NB4 (cell line): ENCODE measurements around the gene TOMM5.

Experiments
- DNase-seq: peaks from one replicate; pipeline ENCODE4 v3.0.0; 2010; ENCODE audit warnings: low read depth
- H3K4me3 ChIP-seq: one replicate; pipeline ENCODE4 v1.5.1; 2011; ENCODE audit warnings: mild to moderate bottlenecking, low read depth, low read length, moderate library complexity
- MYC ChIP-seq: IDR thresholded peaks from 2 replicates; pipeline ENCODE4 v1.6.1; 2011; ENCODE audit warnings: low read depth, low read length
- POLR2A ChIP-seq: IDR thresholded peaks from 2 replicates; pipeline ENCODE4 v1.6.1; 2011; ENCODE audit warnings: mild to moderate bottlenecking; ENCODE audit not compliant: insufficient read length; ENCODE audit errors: extremely low read depth
- TF ChIP-seq, protein P1 (sequence below): IDR thresholded peaks from 2 replicates; pipeline ENCODE4 v1.6.1; 2011; ENCODE audit warnings: low read depth, low read length
- TF ChIP-seq, protein P2 (sequence below): IDR thresholded peaks from one replicate; pipeline ENCODE4 v1.5.1; 2012; ENCODE audit warnings: low read depth, low read length

Gene TOMM5

DNA sequence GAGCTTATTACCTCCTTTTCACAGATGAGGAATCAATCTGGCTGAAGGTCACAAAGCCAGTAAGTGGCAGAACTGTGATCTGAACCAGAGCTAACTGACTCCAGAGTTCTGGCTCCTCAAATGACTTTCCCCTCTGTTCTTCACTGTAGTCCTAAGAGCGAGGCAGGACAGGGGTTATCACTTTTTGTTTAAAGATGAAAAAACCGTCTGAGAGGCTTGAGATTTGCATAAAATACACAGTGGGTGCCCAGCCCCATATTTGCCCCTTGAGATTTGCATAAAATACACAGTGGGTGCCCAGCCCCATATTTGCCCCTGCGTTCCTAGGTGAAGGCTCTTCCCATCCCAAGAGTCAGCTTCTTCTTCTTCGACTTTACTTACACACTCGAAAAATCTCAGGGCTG lies 16.9 kb downstream of the TOMM5 start:
- no peak for DNase-seq
- TF ChIP-seq, protein P1, sequence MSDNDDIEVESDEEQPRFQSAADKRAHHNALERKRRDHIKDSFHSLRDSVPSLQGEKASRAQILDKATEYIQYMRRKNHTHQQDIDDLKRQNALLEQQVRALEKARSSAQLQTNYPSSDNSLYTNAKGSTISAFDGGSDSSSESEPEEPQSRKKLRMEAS, result no peak
- no peak overlapping the region for H3K4me3 ChIP-seq

DNA sequence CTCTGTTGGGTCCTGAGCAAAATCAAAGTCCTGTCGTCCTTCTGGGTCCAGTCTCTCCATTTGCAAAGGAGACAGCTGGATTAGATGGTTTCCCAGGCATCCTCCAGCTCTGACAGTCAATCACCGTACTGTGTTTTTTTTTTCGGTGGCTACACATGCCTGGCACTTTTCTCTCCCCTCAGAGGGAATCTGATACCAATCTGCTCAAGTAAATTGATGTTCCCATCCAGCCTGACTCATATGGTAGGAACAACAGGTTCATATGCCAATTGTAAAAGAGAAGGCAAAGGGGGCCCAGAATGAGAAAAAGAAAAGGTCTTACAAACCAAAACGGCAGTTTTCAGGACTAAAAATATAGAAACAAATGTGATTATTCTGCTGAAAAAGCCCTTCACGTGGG lies 17.4 kb downstream of the TOMM5 start:
- TF ChIP-seq, protein P2, sequence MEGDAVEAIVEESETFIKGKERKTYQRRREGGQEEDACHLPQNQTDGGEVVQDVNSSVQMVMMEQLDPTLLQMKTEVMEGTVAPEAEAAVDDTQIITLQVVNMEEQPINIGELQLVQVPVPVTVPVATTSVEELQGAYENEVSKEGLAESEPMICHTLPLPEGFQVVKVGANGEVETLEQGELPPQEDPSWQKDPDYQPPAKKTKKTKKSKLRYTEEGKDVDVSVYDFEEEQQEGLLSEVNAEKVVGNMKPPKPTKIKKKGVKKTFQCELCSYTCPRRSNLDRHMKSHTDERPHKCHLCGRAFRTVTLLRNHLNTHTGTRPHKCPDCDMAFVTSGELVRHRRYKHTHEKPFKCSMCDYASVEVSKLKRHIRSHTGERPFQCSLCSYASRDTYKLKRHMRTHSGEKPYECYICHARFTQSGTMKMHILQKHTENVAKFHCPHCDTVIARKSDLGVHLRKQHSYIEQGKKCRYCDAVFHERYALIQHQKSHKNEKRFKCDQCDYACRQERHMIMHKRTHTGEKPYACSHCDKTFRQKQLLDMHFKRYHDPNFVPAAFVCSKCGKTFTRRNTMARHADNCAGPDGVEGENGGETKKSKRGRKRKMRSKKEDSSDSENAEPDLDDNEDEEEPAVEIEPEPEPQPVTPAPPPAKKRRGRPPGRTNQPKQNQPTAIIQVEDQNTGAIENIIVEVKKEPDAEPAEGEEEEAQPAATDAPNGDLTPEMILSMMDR, result no peak
- TF ChIP-seq, protein P1, result no peak
- DNase-seq, result no peak
- no peak overlapping the region for H3K4me3 ChIP-seq

DNA sequence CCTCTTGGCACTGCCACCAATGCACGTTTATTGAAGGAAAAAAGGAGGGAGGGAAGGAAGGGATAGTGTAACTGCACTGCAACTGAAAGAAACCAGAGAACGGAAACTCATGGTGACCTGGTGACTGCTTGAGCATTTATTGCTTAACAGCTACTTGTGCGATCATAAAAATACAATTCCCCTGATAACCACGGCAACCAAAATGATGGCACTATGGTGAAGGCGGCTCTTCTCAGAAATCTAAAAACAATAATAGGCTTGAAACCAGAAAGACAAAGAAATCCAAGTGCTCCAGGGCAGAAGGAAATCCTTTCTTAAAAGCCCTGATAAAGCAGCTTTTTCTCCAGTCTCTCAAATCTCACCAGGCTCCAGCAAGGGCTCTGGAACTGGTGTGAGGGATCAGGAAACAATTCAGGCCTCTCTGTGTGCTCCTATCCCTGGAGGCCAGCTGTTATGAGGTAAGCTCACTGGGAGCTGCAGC lies 18.1 kb downstream of the TOMM5 start:
- H3K4me3 ChIP-seq, result no peak overlapping the region
- DNase-seq, result no peak
- TF ChIP-seq POLR2A (no peak), MYC (no peak)
- TF ChIP-seq, protein P2, result no peak
- TF ChIP-seq, protein P1, result no peak

DNA sequence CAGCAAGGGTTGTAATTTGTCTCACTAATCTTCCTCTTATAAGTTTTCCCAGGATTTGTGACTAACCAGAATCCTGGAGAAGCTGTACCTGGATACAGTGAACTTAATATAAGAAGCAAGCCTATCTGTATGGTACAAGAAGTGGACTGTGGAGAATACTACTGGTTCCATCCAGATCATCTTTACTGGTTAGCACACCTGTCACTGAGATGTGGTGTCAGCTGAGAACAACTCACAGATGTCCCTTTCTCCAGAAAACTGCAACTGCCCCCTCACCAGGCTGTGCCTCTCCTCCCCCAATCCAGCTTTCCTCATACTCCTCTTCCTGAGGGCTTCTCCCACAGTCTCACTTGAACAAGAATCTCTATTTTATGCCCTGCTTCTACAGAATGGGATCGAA lies 21.1 kb downstream of the TOMM5 start:
- no peak overlapping the region for H3K4me3 ChIP-seq
- no peak for TF ChIP-seq POLR2A
- TF ChIP-seq, protein P2, result no peak
- TF ChIP-seq, protein P1, result no peak
- no peak for TF ChIP-seq MYC
- no peak for DNase-seq

DNA sequence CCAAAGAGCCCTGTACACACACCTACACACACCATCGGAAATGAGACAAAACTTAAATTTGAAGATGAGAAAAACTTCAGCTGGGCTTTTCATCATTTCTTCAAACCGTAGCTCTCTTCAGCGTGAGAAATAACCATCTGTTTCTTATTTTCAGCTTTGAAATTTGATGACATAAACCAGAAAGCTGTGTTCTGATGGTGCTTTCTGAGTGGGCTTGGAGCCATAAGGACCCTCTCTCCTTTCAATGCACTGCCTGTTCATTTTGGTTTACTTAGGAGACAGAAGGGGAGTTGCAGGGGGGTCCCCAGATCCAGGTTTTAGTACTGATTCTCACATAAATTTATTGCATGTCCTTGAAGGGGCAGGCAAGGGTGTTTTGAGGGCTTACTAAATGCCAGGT lies 25.7 kb downstream of the TOMM5 start:
- no peak for DNase-seq
- TF ChIP-seq, protein P1, result no peak
- no peak for TF ChIP-seq MYC
- TF ChIP-seq POLR2A, result no peak
- TF ChIP-seq, protein P2, result no peak
- no peak overlapping the region for H3K4me3 ChIP-seq

DNA sequence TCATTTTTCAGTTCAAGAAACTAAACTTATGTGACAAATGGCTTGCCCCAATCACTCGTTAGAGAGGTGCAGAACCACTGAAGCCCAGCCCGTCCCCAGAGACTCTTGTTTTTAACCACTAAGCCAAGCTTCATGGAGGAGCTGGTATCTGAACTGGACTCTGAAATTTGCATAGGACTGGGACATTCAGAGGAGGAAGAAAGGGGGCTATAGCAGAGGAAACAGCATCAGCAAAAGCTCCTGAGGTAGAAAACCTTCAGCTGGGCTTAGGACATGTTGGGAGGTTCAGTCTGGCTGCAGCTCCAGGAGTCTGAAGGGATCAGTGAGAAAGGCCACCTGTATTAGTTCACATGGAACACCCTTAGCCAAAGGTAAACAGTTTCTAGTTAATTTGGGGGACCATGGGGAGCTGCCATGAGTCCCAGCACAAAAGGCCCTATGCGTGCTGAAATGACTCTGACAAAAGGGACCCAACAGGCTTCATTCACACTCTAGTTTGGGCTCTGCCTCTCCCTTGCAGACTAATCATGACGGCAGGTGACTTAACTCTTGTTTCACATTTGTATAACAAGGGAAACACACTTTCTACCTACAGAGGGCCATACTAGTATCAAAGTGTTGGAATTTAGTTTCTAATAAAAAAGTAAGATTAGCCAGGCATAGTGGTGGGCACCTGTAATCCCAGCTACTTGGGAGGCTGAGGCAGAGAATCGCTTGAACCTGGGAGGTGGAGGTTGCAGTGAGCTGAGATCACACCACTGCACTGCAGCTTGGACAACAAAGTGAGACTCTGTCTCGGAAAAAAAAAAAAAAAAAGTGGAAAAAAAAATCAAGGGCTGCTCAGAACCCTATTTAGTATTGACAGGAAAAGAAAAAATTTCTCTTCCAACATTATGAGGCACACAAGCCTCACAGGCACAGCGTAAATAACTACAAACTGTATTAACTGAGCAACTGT lies 26.5 kb downstream of the TOMM5 start:
- H3K4me3 ChIP-seq, result no peak overlapping the region
- no peak for DNase-seq
- TF ChIP-seq POLR2A (no peak), MYC (no peak)
- TF ChIP-seq, protein P2, result no peak
- TF ChIP-seq, protein P1, result no peak
